CD4-positive, alpha-beta memory T cell (primary cell): Measurements from ENCODE around the gene PCDHGA6. TPM values are rescaled to one million over a fixed set of nuclear protein-coding genes. Genes with fewer than 3 reads are reported as not detected.

ENCODE experiments used
- CTCF ChIA-PET: fragments of 350-600 bp; sonication (Branson Sonifier 250); formaldehyde crosslinking; loops from one replicate; lab custom pipeline; 2021; ENCODE audit warnings: inconsistent platforms; ENCODE audit not compliant: partially characterized antibody; lab: Charles Lee
- POLR2A ChIA-PET: fragments of 350-600 bp; sonication (Branson Sonifier 250); formaldehyde crosslinking; loops from one replicate; lab custom pipeline; 2021; ENCODE audit not compliant: partially characterized antibody; lab: Charles Lee
- DNase-seq, 5 donors: peaks; one replicate each; pipeline versions ENCODE4 v3.0.0 to v3.0.0-alpha.2; 2020 to 2022; ENCODE audit warnings: mixed read lengths in 1 of 5
- H3K27ac ChIP-seq: one replicate; pipeline ENCODE4 v1.7.0; 2013; ENCODE audit warnings: low read depth, low read length
- H3K27me3 ChIP-seq: 2 replicates; pipeline ENCODE4 v1.7.0; 2013; ENCODE audit warnings: mild to moderate bottlenecking, low read length, moderate library complexity; ENCODE audit not compliant: insufficient read depth
- H3K36me3 ChIP-seq: 2 replicates; pipeline ENCODE4 v1.7.0; 2013; ENCODE audit warnings: mild to moderate bottlenecking, low read length, moderate library complexity; ENCODE audit not compliant: insufficient read depth
- H3K4me1 ChIP-seq: 2 replicates; pipeline ENCODE4 v1.7.0; 2013; ENCODE audit warnings: mild to moderate bottlenecking, low read length, moderate library complexity; ENCODE audit not compliant: insufficient read depth
- H3K4me3 ChIP-seq, 2 donors: one replicate each; pipeline ENCODE4 v1.7.0; 2013; ENCODE audit warnings: low read length in 2 of 2, mild to moderate bottlenecking in 1 of 2
- H3K9me3 ChIP-seq, 2 donors: one replicate each; pipeline ENCODE4 v1.7.0; 2013; ENCODE audit warnings: low read length in 2 of 2, control low read depth in 1 of 2; ENCODE audit not compliant: control insufficient read depth in 1 of 2
- H3K27ac Mint-ChIP-seq, 7 donors: one replicate each; pipeline ENCODE4 v1.8.0; 2020 to 2021; ENCODE audit warnings: mixed read lengths in 7 of 7, mild to moderate bottlenecking in 6 of 7, inconsistent platforms in 3 of 7, moderate library complexity in 3 of 7
- H3K27me3 Mint-ChIP-seq, 2 donors: one replicate each; pipeline ENCODE4 v1.8.0; 2020 to 2021; ENCODE audit warnings: mixed read lengths in 2 of 2
- H3K36me3 Mint-ChIP-seq, 2 donors: one replicate each; pipeline ENCODE4 v1.8.0; 2020 to 2021; ENCODE audit warnings: mixed read lengths in 2 of 2, inconsistent platforms in 1 of 2, mild to moderate bottlenecking in 1 of 2
- H3K4me1 Mint-ChIP-seq, 4 donors: one replicate each; pipeline ENCODE4 v1.8.0; 2020 to 2021; ENCODE audit warnings: mixed read lengths in 4 of 4, mild to moderate bottlenecking in 1 of 4
- H3K4me3 Mint-ChIP-seq, 8 donors: one replicate each; pipeline ENCODE4 v1.8.0; 2020 to 2021; ENCODE audit warnings: mixed read lengths in 8 of 8, mild to moderate bottlenecking in 7 of 8, moderate library complexity in 6 of 8, inconsistent platforms in 3 of 8
- H3K9me3 Mint-ChIP-seq, 8 donors: one replicate each; pipeline ENCODE4 v1.8.0; 2020 to 2021; ENCODE audit warnings: mixed read lengths in 8 of 8, mild to moderate bottlenecking in 5 of 8, inconsistent platforms in 3 of 8, moderate library complexity in 1 of 8
- intact Hi-C: fragments of 100-400 bp; cut with micrococcal nuclease; formaldehyde crosslinking; loops from one replicate; pipeline ENCODE4 v1.15.1; 2023
- polyA plus RNA-seq, 2 donors: library from polyadenylated mRNA; unstranded; fragments of 300-500 nt; fragmentation: Illumina TruSeq; gene quantifications; one replicate each; pipeline ENCODE4 v1.2.3, GENCODE V29; 2021
- total RNA-seq, 2 experiments: library from RNA; stranded (reverse); gene quantifications; one replicate each; pipeline ENCODE4 v1.2.3, GENCODE V29; 2021

The PCDHGA6 gene
- total and polyA plus RNA-seq, 4 experiments from 2014 or later: 0.03 to 0.76 (median 0.50) TPM; not detected in 1

- Histone ChIP-seq H3K9me3 (peaks cover 0 to 4% of the 10 kb centered on the region in 2 donors), H3K36me3 (no peaks in the 10 kb centered on the region), H3K4me1 (peaks cover 8% of the 10 kb centered on the region), H3K27me3 (peaks cover 36% of the 10 kb centered on the region), H3K27ac (no peak overlapping the region), H3K4me3 (peak overlapping the region in 1 of 2 donors; percentile 33)
- DNase-seq: no peak
- Mint-ChIP-seq H3K9me3 (peaks cover 4 to 70% (median 56%) of the 10 kb centered on the region in 8 donors), H3K36me3 (peaks cover 19 to 25% of the 10 kb centered on the region in 2 donors), H3K27ac (peak overlapping the region in 4 of 7 donors; percentile 37 to 84 (median 78)), H3K4me1 (peaks cover 0 to 11% (median 3%) of the 10 kb centered on the region in 4 donors), H3K27me3 (peaks cover 53 to 63% of the 10 kb centered on the region in 2 donors), H3K4me3 (peak overlapping the region in 7 of 8 donors; percentile 46 to 83 (median 79))
- intact Hi-C loops: no loop called here
- ChIA-PET POLR2A (interaction anchor here (1.3 kb wide), 1 partner anchor 143 kb away, joined by 4 read pairs; no protein-coding TSS in a partner anchor), CTCF (interaction anchor here (0.7 to 2.3 kb wide), 8 partner anchors 9 to 136 kb away, joined by 3 to 18 read pairs (median 6); partner anchors contain the start of genes PCDHGA10, PCDHGA12 and TAF7)
These were observed 47.8 kb downstream of the PCDHGA6 start for GRCh38 chr5:141421489-141421855.

- intact Hi-C loops: no loop called here
- DNase-seq: no peak
- no peaks in the 10 kb centered on the region for H3K36me3 ChIP-seq
- no peak overlapping the region for H3K27ac ChIP-seq
- H3K9me3 ChIP-seq: peaks cover 0 to 4% of the 10 kb centered on the region in 2 donors
- Mint-ChIP-seq H3K4me3 (peak overlapping the region in 3 of 8 donors; percentile 13 to 78 (median 37)), H3K9me3 (peaks cover 4 to 77% (median 60%) of the 10 kb centered on the region in 8 donors), H3K27me3 (peaks cover 57 to 64% of the 10 kb centered on the region in 2 donors), H3K4me1 (peaks cover 0 to 11% (median 2%) of the 10 kb centered on the region in 4 donors), H3K27ac (peak overlapping the region in 1 of 7 donors; percentile 84), H3K36me3 (peaks cover 23 to 26% of the 10 kb centered on the region in 2 donors)
- ChIA-PET POLR2A (no interaction called here), CTCF (no interaction called here)
- no peak overlapping the region for H3K4me3 ChIP-seq
- peaks cover 36% of the 10 kb centered on the region for H3K27me3 ChIP-seq
- H3K4me1 ChIP-seq: peaks cover 8% of the 10 kb centered on the region
These were observed 49.1 kb downstream of the PCDHGA6 start for GRCh38 chr5:141422742-141423291.

DNA sequence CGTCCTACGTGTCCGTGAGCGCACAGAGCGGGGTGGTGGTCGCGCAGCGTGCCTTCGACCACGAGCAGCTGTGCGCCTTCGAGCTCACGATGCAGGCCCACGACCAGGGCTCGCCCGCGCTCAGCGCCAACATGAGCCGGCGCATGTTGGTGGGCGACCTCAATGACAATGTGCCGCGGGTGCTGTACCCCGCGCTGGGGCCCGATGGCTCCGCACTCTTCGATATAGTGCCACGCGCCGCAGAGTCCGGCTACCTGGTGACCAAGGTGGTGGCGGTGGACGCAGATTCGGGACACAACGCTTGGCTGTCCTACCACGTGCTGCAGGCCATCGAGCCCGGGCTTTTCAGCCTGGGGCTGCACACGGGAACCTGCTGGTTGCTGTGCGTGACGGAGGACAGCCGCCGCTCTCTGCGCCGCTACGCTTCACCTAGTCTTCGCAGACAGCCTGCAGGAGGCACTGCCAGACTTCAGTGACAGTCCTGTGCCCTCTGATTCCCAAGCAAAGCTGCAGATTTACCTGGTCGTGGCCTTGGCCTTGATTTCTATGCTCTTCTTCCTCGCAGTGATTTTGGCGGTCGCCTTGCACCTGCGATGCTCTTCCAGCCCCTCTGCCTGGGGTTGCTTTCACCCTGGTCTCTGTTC, 54.2 kb downstream of the PCDHGA6 start:
- H3K36me3 ChIP-seq: no peaks in the 10 kb centered on the region
- peaks cover 10% of the 10 kb centered on the region for H3K27me3 ChIP-seq
- no peaks in the 10 kb centered on the region for H3K4me1 ChIP-seq
- no peak overlapping the region for H3K4me3 Mint-ChIP-seq
- H3K27ac ChIP-seq: no peak overlapping the region
- peaks cover 45 to 51% of the 10 kb centered on the region in 2 donors for H3K27me3 Mint-ChIP-seq
- peaks cover 13 to 22% of the 10 kb centered on the region in 2 donors for H3K36me3 Mint-ChIP-seq
- intact Hi-C loops: no loop called here
- H3K9me3 Mint-ChIP-seq: peaks cover 0 to 73% (median 50%) of the 10 kb centered on the region in 8 donors
- POLR2A ChIA-PET: no interaction called here
- peaks cover 5 to 17% (median 6%) of the 10 kb centered on the region in 4 donors for H3K4me1 Mint-ChIP-seq
- H3K27ac Mint-ChIP-seq: peak overlapping the region in 1 of 7 donors; percentile 78
- CTCF ChIA-PET: no interaction called here
- peaks cover 0 to 5% of the 10 kb centered on the region in 2 donors for H3K9me3 ChIP-seq
- H3K4me3 ChIP-seq: no peak overlapping the region
- no peak for DNase-seq

Other genes with a start within 250 kb of the PCDHGA6 start
Only the 30 nearest of the 36 such genes appear.
- under 1 TPM; 0.44 TPM for gene PCDHB9, start 186.7 kb upstream of the PCDHGA6 start, total RNA-seq
- under 1 TPM in 1 of 2 donors, not detected in 1; 0.62 TPM for gene PCDHB9, start 186.7 kb upstream of the PCDHGA6 start, polyA plus RNA-seq
- gene PCDHB10, start 181.5 kb upstream of the PCDHGA6 start, total RNA-seq: under 1 TPM in 1 of 2 experiments, not detected in 1; 0.15 TPM
- gene PCDHB10, start 181.5 kb upstream of the PCDHGA6 start, polyA plus RNA-seq: not detected
- not detected for gene PCDHB11, start 174.3 kb upstream of the PCDHGA6 start, total RNA-seq
- gene PCDHB11, start 174.3 kb upstream of the PCDHGA6 start, polyA plus RNA-seq: not detected
- not detected for gene PCDHB12, start 165.2 kb upstream of the PCDHGA6 start, total RNA-seq
- not detected for gene PCDHB12, start 165.2 kb upstream of the PCDHGA6 start, polyA plus RNA-seq
- gene PCDHB13, start 160.0 kb upstream of the PCDHGA6 start, total RNA-seq: under 1 TPM; 0.09 to 0.11 TPM
- gene PCDHB13, start 160.0 kb upstream of the PCDHGA6 start, polyA plus RNA-seq: not detected
- gene PCDHB14, start 150.5 kb upstream of the PCDHGA6 start, total RNA-seq: under 1 TPM; 0.14 to 0.15 TPM
- gene PCDHB14, start 150.5 kb upstream of the PCDHGA6 start, polyA plus RNA-seq: not detected
- gene PCDHB15, start 128.5 kb upstream of the PCDHGA6 start, total RNA-seq: under 1 TPM; 0.17 to 0.53 TPM
- gene PCDHB15, start 128.5 kb upstream of the PCDHGA6 start, polyA plus RNA-seq: not detected
- under 1 TPM; 0.38 to 0.91 TPM for gene SLC25A2, start 69.8 kb upstream of the PCDHGA6 start, total RNA-seq
- not detected for gene SLC25A2, start 69.8 kb upstream of the PCDHGA6 start, polyA plus RNA-seq
- 100 to 1,000 TPM; 109 to 119 TPM for gene TAF7, start 53.1 kb upstream of the PCDHGA6 start, total RNA-seq
- 100 to 1,000 TPM; 165 to 216 TPM for gene TAF7, start 53.1 kb upstream of the PCDHGA6 start, polyA plus RNA-seq
- gene PCDHGA1, start 43.4 kb upstream of the PCDHGA6 start, total RNA-seq: under 1 TPM; 0.58 to 0.78 TPM
- gene PCDHGA1, start 43.4 kb upstream of the PCDHGA6 start, polyA plus RNA-seq: not detected
- under 1 TPM; 0.19 to 0.23 TPM for gene PCDHGA2, start 35.1 kb upstream of the PCDHGA6 start, total RNA-seq
- gene PCDHGA2, start 35.1 kb upstream of the PCDHGA6 start, polyA plus RNA-seq: not detected
- under 1 TPM; 0.17 to 0.26 TPM for gene PCDHGA3, start 30.1 kb upstream of the PCDHGA6 start, total RNA-seq
- under 1 TPM in 1 of 2 donors, not detected in 1; 0.23 TPM for gene PCDHGA3, start 30.1 kb upstream of the PCDHGA6 start, polyA plus RNA-seq
- gene PCDHGB1, start 23.8 kb upstream of the PCDHGA6 start, total RNA-seq: under 1 TPM; 0.17 to 0.26 TPM
- gene PCDHGB1, start 23.8 kb upstream of the PCDHGA6 start, polyA plus RNA-seq: not detected
- gene PCDHGA4, start 18.9 kb upstream of the PCDHGA6 start, total RNA-seq: under 1 TPM in 1 of 2 experiments, not detected in 1; 0.47 TPM
- not detected for gene PCDHGA4, start 18.9 kb upstream of the PCDHGA6 start, polyA plus RNA-seq
- gene PCDHGB2, start 13.9 kb upstream of the PCDHGA6 start, total RNA-seq: under 1 TPM; 0.55 to 0.64 TPM
- gene PCDHGB2, start 13.9 kb upstream of the PCDHGA6 start, polyA plus RNA-seq: not detected
- gene PCDHGA5, start 9.7 kb upstream of the PCDHGA6 start, total RNA-seq: under 1 TPM; 0.28 to 0.44 TPM
- gene PCDHGA5, start 9.7 kb upstream of the PCDHGA6 start, polyA plus RNA-seq: not detected
- gene PCDHGB3, start 3.6 kb upstream of the PCDHGA6 start, total RNA-seq: under 1 TPM; 0.50 to 0.76 TPM
- gene PCDHGB3, start 3.6 kb upstream of the PCDHGA6 start, polyA plus RNA-seq: not detected
- gene PCDHGA7, start 8.9 kb downstream of the PCDHGA6 start, total RNA-seq: under 1 TPM; 0.26 to 0.44 TPM
- not detected for gene PCDHGA7, start 8.9 kb downstream of the PCDHGA6 start, polyA plus RNA-seq
- gene PCDHGB4, start 13.8 kb downstream of the PCDHGA6 start, total RNA-seq: under 1 TPM; 0.19 to 0.23 TPM
- gene PCDHGB4, start 13.8 kb downstream of the PCDHGA6 start, polyA plus RNA-seq: under 1 TPM in 1 of 2 donors, not detected in 1; 0.13 TPM
- gene PCDHGA8, start 18.7 kb downstream of the PCDHGA6 start, total RNA-seq: under 1 TPM in 1 of 2 experiments, not detected in 1; 0.17 TPM
- not detected for gene PCDHGA8, start 18.7 kb downstream of the PCDHGA6 start, polyA plus RNA-seq
- gene PCDHGB5, start 24.1 kb downstream of the PCDHGA6 start, total RNA-seq: under 1 TPM; 0.42 to 0.49 TPM
- under 1 TPM in 1 of 2 donors, not detected in 1; 0.39 TPM for gene PCDHGB5, start 24.1 kb downstream of the PCDHGA6 start, polyA plus RNA-seq
- under 1 TPM; 0.17 to 0.25 TPM for gene PCDHGA9, start 28.9 kb downstream of the PCDHGA6 start, total RNA-seq
- gene PCDHGA9, start 28.9 kb downstream of the PCDHGA6 start, polyA plus RNA-seq: under 1 TPM in 1 of 2 donors, not detected in 1; 0.09 TPM
- under 1 TPM; 0.22 to 0.26 TPM for gene PCDHGB6, start 34.1 kb downstream of the PCDHGA6 start, total RNA-seq
- under 1 TPM in 1 of 2 donors, not detected in 1; 0.11 TPM for gene PCDHGB6, start 34.1 kb downstream of the PCDHGA6 start, polyA plus RNA-seq
- under 1 TPM; 0.25 to 0.35 TPM for gene PCDHGA10, start 39.1 kb downstream of the PCDHGA6 start, total RNA-seq
- gene PCDHGA10, start 39.1 kb downstream of the PCDHGA6 start, polyA plus RNA-seq: not detected
- under 1 TPM; 0.32 to 0.33 TPM for gene PCDHGB7, start 43.8 kb downstream of the PCDHGA6 start, total RNA-seq
- under 1 TPM in 1 of 2 donors, not detected in 1; 0.03 TPM for gene PCDHGB7, start 43.8 kb downstream of the PCDHGA6 start, polyA plus RNA-seq
- gene PCDHGA11, start 47.2 kb downstream of the PCDHGA6 start, total RNA-seq: under 1 TPM; 0.20 to 0.36 TPM
- gene PCDHGA11, start 47.2 kb downstream of the PCDHGA6 start, polyA plus RNA-seq: not detected
- under 1 TPM; 0.11 to 0.17 TPM for gene PCDHGA12, start 56.6 kb downstream of the PCDHGA6 start, total RNA-seq
- gene PCDHGA12, start 56.6 kb downstream of the PCDHGA6 start, polyA plus RNA-seq: not detected
- gene PCDHGC3, start 102.1 kb downstream of the PCDHGA6 start, total RNA-seq: under 1 TPM in 1 of 2 experiments, not detected in 1; 0.17 TPM
- gene PCDHGC3, start 102.1 kb downstream of the PCDHGA6 start, polyA plus RNA-seq: under 1 TPM in 1 of 2 donors, not detected in 1; 0.14 TPM
- gene PCDHGC4, start 111.1 kb downstream of the PCDHGA6 start, total RNA-seq: not detected
- under 1 TPM in 1 of 2 donors, not detected in 1; 0.11 TPM for gene PCDHGC4, start 111.1 kb downstream of the PCDHGA6 start, polyA plus RNA-seq
- gene PCDHGC5, start 115.2 kb downstream of the PCDHGA6 start, total RNA-seq: not detected
- gene PCDHGC5, start 115.2 kb downstream of the PCDHGA6 start, polyA plus RNA-seq: not detected